ENCODE measurements around the gene BRD7.

Gene BRD7

DNA sequence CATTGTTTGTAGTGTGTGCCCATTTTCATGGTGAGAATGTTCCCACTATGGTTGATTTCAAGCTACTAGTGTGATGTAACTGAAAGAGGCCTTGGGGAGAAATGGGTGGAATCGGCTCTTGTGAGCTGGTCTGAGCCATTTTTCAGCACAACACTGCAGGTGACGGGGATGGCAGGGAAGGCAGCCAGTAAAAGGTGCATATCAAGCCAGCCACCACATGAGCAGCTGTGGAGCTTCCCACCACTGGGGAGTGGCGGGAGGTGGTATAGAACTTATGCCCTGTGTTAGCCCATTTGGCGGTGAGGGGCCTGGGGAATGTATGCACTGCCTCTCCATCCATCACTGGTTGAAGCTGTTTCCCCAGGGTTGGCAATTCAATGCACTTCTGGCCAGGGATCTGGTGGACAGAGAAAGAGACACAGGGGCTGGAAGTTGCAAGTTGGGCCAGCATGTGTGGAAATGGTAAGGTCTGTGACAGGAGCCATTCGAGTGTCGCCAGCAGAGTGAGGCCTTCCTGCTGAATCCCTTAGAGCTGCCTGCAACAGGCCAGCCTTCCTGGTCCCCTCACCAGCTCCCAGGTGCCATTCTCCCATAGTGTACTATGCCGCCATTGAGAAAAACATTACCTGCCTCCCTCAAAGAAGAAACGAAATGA lies 31.7 kb upstream of the BRD7 start:
- no peaks in the 10 kb centered on the region for H3K4me1 ChIP-seq (ENCODE audit: control insufficient read depth in 1 of 2, insufficient read depth in 2 of 2, low read length in 2 of 2)
- no peak overlapping the region for H3K4me3 ChIP-seq (ENCODE audit: low read depth in 1 of 2, low read length in 2 of 2)
- H3K27me3 ChIP-seq (ENCODE audit: control insufficient read depth in 1 of 2, insufficient read depth in 2 of 2, low read length in 2 of 2), result no peaks in the 10 kb centered on the region
- no peaks in the 10 kb centered on the region for H3K9me3 ChIP-seq (ENCODE audit: control insufficient read depth in 1 of 2, low read length in 2 of 2)
- H3K36me3 ChIP-seq (ENCODE audit: control insufficient read depth in 1 of 2, insufficient read depth in 2 of 2, low read length in 2 of 2), result no peaks in the 10 kb centered on the region
- no peak overlapping the region for H3K27ac ChIP-seq (ENCODE audit: low read depth, low read length)
- H3K9ac ChIP-seq (ENCODE audit: low read depth in 1 of 2, low read length in 2 of 2), result no peak overlapping the region

GRCh38 chr16:50399411-50399810 lies 30.6 kb upstream of the BRD7 start:
- no peaks in the 10 kb centered on the region for H3K9me3 ChIP-seq (ENCODE audit: control insufficient read depth in 1 of 2, low read length in 2 of 2)

GRCh38 chr16:50398336-50398735 lies 29.5 kb upstream of the BRD7 start:
- no peaks in the 10 kb centered on the region for H3K27me3 ChIP-seq (ENCODE audit: control insufficient read depth in 1 of 2, insufficient read depth in 2 of 2, low read length in 2 of 2)
- H3K4me1 ChIP-seq (ENCODE audit: control insufficient read depth in 1 of 2, insufficient read depth in 2 of 2, low read length in 2 of 2), result no peaks in the 10 kb centered on the region
- no peaks in the 10 kb centered on the region for H3K9me3 ChIP-seq (ENCODE audit: control insufficient read depth in 1 of 2, low read length in 2 of 2)
- H3K27ac ChIP-seq (ENCODE audit: low read depth, low read length), result no peak overlapping the region
- H3K9ac ChIP-seq (ENCODE audit: low read depth in 1 of 2, low read length in 2 of 2), result no peak overlapping the region
- H3K4me3 ChIP-seq (ENCODE audit: low read depth in 1 of 2, low read length in 2 of 2), result no peak overlapping the region
- no peaks in the 10 kb centered on the region for H3K36me3 ChIP-seq (ENCODE audit: control insufficient read depth in 1 of 2, insufficient read depth in 2 of 2, low read length in 2 of 2)

More at GRCh38 chr16:50399411-50399810, 30.6 kb upstream of the BRD7 start:
- Histone ChIP-seq H3K4me1 (ENCODE audit: control insufficient read depth in 1 of 2, insufficient read depth in 2 of 2, low read length in 2 of 2) (no peaks in the 10 kb centered on the region), H3K27ac (ENCODE audit: low read depth, low read length) (no peak overlapping the region), H3K27me3 (ENCODE audit: control insufficient read depth in 1 of 2, insufficient read depth in 2 of 2, low read length in 2 of 2) (no peaks in the 10 kb centered on the region), H3K36me3 (ENCODE audit: control insufficient read depth in 1 of 2, insufficient read depth in 2 of 2, low read length in 2 of 2) (no peaks in the 10 kb centered on the region), H3K9ac (ENCODE audit: low read depth in 1 of 2, low read length in 2 of 2) (no peak overlapping the region), H3K4me3 (ENCODE audit: low read depth in 1 of 2, low read length in 2 of 2) (no peak overlapping the region)

- no peak overlapping the region for H3K4me3 ChIP-seq (ENCODE audit: low read depth in 1 of 2, low read length in 2 of 2)
- H3K9ac ChIP-seq (ENCODE audit: low read depth in 1 of 2, low read length in 2 of 2), result no peak overlapping the region
- no peak overlapping the region for H3K27ac ChIP-seq (ENCODE audit: low read depth, low read length)
- H3K27me3 ChIP-seq (ENCODE audit: control insufficient read depth in 1 of 2, insufficient read depth in 2 of 2, low read length in 2 of 2), result no peaks in the 10 kb centered on the region
- no peaks in the 10 kb centered on the region for H3K9me3 ChIP-seq (ENCODE audit: control insufficient read depth in 1 of 2, low read length in 2 of 2)
- no peaks in the 10 kb centered on the region for H3K36me3 ChIP-seq (ENCODE audit: control insufficient read depth in 1 of 2, insufficient read depth in 2 of 2, low read length in 2 of 2)
- no peaks in the 10 kb centered on the region for H3K4me1 ChIP-seq (ENCODE audit: control insufficient read depth in 1 of 2, insufficient read depth in 2 of 2, low read length in 2 of 2)
These were observed 28.2 kb upstream of the BRD7 start for GRCh38 chr16:50396761-50397535.

GRCh38 chr16:50395763-50396710 lies 27.2 kb upstream of the BRD7 start:
- no peaks in the 10 kb centered on the region for H3K36me3 ChIP-seq (ENCODE audit: control insufficient read depth in 1 of 2, insufficient read depth in 2 of 2, low read length in 2 of 2)
- no peaks in the 10 kb centered on the region for H3K27me3 ChIP-seq (ENCODE audit: control insufficient read depth in 1 of 2, insufficient read depth in 2 of 2, low read length in 2 of 2)
- H3K27ac ChIP-seq (ENCODE audit: low read depth, low read length), result no peak overlapping the region
- H3K9me3 ChIP-seq (ENCODE audit: control insufficient read depth in 1 of 2, low read length in 2 of 2), result no peaks in the 10 kb centered on the region
- H3K9ac ChIP-seq (ENCODE audit: low read depth in 1 of 2, low read length in 2 of 2), result no peak overlapping the region
- H3K4me1 ChIP-seq (ENCODE audit: control insufficient read depth in 1 of 2, insufficient read depth in 2 of 2, low read length in 2 of 2), result no peaks in the 10 kb centered on the region
- no peak overlapping the region for H3K4me3 ChIP-seq (ENCODE audit: low read depth in 1 of 2, low read length in 2 of 2)

- Histone ChIP-seq H3K36me3 (ENCODE audit: control insufficient read depth in 1 of 2, insufficient read depth in 2 of 2, low read length in 2 of 2) (no peaks in the 10 kb centered on the region), H3K9me3 (ENCODE audit: control insufficient read depth in 1 of 2, low read length in 2 of 2) (no peaks in the 10 kb centered on the region), H3K27me3 (ENCODE audit: control insufficient read depth in 1 of 2, insufficient read depth in 2 of 2, low read length in 2 of 2) (no peaks in the 10 kb centered on the region), H3K9ac (ENCODE audit: low read depth in 1 of 2, low read length in 2 of 2) (no peak overlapping the region), H3K4me3 (ENCODE audit: low read depth in 1 of 2, low read length in 2 of 2) (no peak overlapping the region), H3K4me1 (ENCODE audit: control insufficient read depth in 1 of 2, insufficient read depth in 2 of 2, low read length in 2 of 2) (no peaks in the 10 kb centered on the region), H3K27ac (ENCODE audit: low read depth, low read length) (no peak overlapping the region)
These were observed 25.3 kb upstream of the BRD7 start for GRCh38 chr16:50393858-50394802.

DNA sequence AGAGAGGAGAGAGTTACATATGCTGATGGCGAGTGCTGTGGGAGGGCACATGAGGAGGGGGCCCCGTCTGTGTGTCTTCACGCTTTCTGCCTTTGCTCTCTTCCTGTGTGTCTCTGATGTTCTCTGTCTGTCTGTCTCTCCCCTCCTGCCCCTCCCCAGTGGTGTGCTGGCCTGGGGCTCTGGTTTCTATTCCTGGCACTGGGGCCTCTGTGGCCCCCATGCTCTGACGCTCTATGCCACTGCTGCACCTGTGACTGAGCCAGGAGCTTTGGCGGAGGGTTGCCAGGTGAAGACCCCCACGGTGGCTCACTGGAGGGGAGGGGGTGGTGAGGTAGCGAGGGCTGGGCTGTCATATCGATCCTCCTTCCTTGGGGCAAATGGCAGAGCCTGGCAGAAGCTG lies 24.6 kb upstream of the BRD7 start:
- Histone ChIP-seq H3K9me3 (ENCODE audit: control insufficient read depth in 1 of 2, low read length in 2 of 2) (no peaks in the 10 kb centered on the region), H3K36me3 (ENCODE audit: control insufficient read depth in 1 of 2, insufficient read depth in 2 of 2, low read length in 2 of 2) (no peaks in the 10 kb centered on the region), H3K9ac (ENCODE audit: low read depth in 1 of 2, low read length in 2 of 2) (no peak overlapping the region), H3K27ac (ENCODE audit: low read depth, low read length) (no peak overlapping the region), H3K4me1 (ENCODE audit: control insufficient read depth in 1 of 2, insufficient read depth in 2 of 2, low read length in 2 of 2) (no peaks in the 10 kb centered on the region), H3K27me3 (ENCODE audit: control insufficient read depth in 1 of 2, insufficient read depth in 2 of 2, low read length in 2 of 2) (no peaks in the 10 kb centered on the region), H3K4me3 (ENCODE audit: low read depth in 1 of 2, low read length in 2 of 2) (no peak overlapping the region)

GRCh38 chr16:50390914-50391716 lies 22.3 kb upstream of the BRD7 start:
- H3K9me3 ChIP-seq (ENCODE audit: control insufficient read depth in 1 of 2, low read length in 2 of 2), result no peaks in the 10 kb centered on the region
- no peaks in the 10 kb centered on the region for H3K36me3 ChIP-seq (ENCODE audit: control insufficient read depth in 1 of 2, insufficient read depth in 2 of 2, low read length in 2 of 2)
- no peak overlapping the region for H3K9ac ChIP-seq (ENCODE audit: low read depth in 1 of 2, low read length in 2 of 2)
- no peaks in the 10 kb centered on the region for H3K4me1 ChIP-seq (ENCODE audit: control insufficient read depth in 1 of 2, insufficient read depth in 2 of 2, low read length in 2 of 2)
- H3K4me3 ChIP-seq (ENCODE audit: low read depth in 1 of 2, low read length in 2 of 2), result no peak overlapping the region
- H3K27ac ChIP-seq (ENCODE audit: low read depth, low read length), result no peak overlapping the region
- no peaks in the 10 kb centered on the region for H3K27me3 ChIP-seq (ENCODE audit: control insufficient read depth in 1 of 2, insufficient read depth in 2 of 2, low read length in 2 of 2)

GRCh38 chr16:50390371-50390771 lies 21.6 kb upstream of the BRD7 start:
- H3K9me3 ChIP-seq (ENCODE audit: control insufficient read depth in 1 of 2, low read length in 2 of 2), result no peaks in the 10 kb centered on the region

More at GRCh38 chr16:50390371-50390771, 21.6 kb upstream of the BRD7 start:
- Histone ChIP-seq H3K4me3 (ENCODE audit: low read depth in 1 of 2, low read length in 2 of 2) (no peak overlapping the region), H3K27me3 (ENCODE audit: control insufficient read depth in 1 of 2, insufficient read depth in 2 of 2, low read length in 2 of 2) (no peaks in the 10 kb centered on the region), H3K4me1 (ENCODE audit: control insufficient read depth in 1 of 2, insufficient read depth in 2 of 2, low read length in 2 of 2) (no peaks in the 10 kb centered on the region), H3K9ac (ENCODE audit: low read depth in 1 of 2, low read length in 2 of 2) (no peak overlapping the region), H3K27ac (ENCODE audit: low read depth, low read length) (no peak overlapping the region), H3K36me3 (ENCODE audit: control insufficient read depth in 1 of 2, insufficient read depth in 2 of 2, low read length in 2 of 2) (no peaks in the 10 kb centered on the region)
